ENCODE results near the gene ZNF771.
"Not testable (repeated sequence)": the region's sequence is repeated elsewhere in the genome, so short reads cannot be mapped to it uniquely, and the experiment has no call there.

Gene ZNF771

DNA sequence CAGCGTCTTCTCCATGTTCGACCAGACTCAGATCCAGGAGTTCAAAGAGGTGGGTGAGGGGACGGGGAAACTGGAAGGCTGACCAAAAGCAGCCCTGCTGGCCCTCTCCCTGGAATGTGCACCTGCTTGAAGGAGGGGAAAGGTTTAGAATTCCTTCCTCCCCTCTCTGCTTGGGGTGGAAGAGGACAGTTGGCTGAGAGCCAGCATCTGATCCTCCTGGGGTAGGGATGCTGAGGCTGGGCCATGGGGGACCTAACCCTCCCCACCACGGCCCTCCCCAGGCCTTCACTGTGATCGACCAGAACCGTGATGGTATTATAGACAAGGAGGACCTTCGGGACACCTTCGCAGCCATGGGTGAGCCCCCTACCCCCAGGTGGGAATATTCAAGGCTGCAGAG, 31.5 kb upstream of the ZNF771 start:
- DNase-seq, result no peak

DNA sequence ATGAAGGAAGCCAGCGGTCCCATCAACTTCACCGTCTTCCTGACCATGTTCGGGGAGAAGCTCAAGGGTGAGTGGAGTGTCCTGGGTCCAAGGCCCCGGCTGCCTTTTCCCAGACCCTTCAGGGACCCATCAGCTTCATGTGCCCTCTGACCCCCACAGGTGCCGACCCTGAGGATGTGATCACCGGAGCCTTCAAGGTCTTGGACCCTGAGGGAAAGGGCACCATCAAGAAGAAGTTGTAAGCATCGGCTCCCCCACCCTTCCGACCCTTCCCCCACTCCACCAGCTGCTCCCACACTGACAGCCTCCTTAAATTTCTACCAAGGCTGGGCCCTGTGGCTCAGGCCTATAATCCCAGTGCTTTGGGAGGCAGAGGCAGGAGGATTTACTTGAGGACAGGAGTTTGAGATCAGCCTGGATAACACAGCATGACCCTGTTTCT, 30.9 kb upstream of the ZNF771 start:
- no peak for DNase-seq

DNA sequence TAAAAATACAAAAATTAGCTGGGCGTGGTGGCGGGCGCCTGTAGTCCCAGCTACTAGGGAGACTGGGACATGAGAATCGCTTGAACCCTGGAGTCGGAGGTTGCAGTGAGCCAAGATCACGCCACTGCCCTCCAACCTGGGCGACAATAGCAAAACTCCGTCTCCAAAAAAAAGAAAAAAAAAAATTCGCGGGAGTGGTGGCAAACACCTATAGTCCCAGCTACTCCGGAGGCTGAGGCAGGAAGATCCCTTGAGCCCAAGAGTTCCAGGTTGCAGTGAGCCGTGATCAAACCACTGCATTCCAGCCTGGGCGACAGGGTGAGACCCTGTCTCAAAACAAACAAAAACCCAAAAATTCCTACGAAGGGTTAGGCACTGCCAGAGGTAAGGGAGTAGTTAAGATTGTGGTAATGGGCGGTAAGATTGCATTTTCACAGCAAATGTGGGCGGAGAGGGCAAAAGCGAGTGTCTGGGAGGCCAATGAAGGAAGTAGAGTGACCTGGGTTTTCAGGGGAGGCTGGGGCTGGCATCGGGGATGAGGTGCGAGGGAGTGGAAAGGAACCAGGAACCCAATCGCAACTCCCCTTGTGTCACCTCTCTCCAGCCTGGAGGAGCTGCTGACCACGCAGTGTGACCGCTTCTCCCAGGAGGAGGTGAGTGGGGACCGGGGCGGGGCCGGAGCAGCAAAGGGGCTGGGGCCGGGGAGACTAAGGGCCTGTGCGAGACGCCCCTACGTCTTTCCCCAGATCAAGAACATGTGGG, 30.2 kb upstream of the ZNF771 start:
- DNase-seq, result peak in 3 of 58 donors; percentile 68 to 86 (median 85)

DNA sequence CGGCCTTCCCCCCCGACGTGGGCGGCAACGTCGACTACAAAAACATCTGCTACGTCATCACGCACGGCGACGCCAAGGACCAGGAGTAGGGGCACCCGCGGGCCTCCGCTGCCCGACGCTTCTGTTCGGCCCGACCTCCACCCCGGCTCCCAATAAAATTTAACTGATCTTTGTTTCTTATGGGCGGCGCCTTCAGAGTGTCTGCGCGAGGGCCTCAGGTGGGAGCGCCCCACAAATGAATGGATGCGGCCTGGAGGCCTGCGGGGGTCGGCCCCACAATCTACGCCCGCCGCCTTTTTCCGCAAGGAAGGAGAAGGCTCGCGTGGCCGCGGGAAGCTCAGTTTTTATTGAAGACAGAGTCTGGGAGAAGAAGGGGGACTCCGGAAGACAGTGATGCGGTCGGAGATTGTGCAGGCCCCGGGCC, 29.6 kb upstream of the ZNF771 start:
- DNase-seq, result peak in 53 of 58 donors; percentile 54 to 95 (median 86)

DNA sequence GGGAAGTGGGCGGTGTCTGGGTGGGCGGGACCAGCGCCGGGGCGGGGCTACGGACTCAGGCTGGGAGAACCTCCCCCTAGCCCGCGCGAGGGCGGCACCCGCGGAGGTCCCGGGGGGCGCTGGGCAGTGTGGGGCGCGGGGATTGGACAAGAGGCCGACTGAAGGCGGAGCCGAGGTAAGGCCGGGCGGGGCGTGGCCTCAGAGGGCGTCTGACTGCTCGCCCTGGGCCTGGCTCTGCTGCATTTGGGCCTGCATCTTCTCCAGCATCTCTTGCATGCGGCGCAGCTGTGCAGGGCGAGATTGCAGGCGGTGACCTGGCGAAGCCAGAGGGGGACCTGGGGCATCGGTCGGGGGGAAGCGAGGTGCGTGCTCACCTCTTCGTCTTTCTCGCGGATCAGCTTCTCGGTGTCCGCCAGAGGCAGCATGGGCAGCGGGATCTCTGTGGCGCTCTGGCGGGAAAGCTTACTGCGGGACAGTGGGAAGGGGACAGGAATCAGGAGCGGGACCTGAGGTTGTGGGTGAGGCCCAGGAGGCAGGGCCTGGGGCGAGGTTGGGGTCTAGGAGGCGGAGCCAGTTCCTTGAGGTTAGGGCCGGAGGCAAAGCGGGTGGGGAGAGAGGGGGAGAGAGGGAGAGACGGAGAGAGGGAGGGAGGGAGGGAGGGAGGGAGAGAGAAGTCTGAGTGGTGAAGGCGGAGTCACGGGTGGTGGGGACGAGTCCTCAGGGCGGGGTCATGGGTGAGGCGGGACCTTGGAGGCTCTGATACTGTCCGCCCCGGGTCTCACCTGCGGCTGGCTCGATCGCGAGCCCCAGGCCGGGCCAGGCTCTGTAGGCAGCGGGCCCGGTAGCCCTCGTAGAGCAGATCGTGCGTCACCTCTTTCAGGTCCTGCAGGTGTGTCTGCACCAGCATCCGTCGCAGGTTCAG, 28.9 kb upstream of the ZNF771 start:
- peak in 57 of 58 donors; percentile 84 to 100 (median 99) for DNase-seq

DNA sequence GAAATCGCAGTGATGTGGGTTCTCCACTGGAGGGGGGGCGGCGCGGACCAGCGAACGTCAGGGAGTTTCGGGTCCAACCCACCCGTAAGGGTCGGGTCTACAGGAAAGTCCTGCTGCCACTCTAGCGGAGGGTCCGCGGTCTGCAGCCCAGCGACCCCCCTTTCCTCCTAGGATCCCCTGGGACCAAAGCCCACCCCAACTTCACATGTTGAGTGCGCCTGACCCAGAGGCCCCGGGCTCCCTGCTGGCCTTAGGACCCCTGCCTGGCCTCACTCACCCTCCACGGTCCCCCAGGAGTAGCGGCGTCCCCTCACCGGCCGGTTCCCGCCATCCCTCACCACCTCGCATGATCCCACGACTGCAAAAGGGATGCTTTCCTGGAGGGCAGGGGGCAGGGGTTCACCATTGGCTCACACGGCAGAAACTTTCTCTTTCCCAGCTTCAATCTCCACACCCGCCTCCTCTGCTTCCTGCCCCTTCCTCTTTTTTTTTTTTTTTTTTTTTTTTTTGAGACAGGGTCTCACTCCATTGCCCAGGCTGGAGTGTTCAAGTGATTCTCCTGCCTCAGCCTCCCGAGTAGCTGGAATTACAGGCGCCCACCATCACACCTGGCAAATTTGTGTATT, 28.1 kb upstream of the ZNF771 start:
- no peak for DNase-seq

DNA sequence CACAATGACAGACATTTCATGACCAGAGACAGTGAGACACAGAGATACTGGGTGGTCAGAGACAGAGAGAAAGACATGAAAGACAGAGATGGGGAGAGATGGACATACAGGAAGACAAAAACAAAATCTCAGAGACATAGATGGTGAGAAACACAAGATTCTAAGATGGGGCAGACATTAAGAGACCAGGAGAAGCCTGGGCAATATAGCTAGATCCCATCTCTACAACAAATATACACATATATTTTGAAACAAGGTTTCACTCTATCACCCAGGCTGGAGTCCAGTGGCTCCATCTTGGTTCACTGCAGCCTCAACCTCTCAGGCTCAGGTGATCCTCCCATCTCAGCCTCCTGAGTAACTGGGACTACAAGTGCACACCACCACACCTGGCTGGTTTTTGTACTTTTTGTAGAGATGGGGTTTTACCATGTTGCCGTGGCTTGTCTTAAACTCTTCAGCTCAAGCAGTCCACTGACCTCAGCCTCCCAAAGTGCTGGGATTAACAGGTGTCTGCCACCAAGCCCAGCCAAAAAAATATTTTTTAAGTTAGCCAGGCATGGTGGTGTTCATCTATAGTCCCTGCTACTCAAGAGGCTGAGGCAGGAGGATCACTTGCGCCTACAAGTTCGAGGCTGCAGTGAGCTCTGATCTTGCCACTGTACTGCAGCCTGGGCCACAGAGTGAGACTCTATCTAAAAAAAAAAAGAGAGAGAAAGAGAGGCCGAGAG, 27.2 kb upstream of the ZNF771 start:
- DNase-seq, result no peak

DNA sequence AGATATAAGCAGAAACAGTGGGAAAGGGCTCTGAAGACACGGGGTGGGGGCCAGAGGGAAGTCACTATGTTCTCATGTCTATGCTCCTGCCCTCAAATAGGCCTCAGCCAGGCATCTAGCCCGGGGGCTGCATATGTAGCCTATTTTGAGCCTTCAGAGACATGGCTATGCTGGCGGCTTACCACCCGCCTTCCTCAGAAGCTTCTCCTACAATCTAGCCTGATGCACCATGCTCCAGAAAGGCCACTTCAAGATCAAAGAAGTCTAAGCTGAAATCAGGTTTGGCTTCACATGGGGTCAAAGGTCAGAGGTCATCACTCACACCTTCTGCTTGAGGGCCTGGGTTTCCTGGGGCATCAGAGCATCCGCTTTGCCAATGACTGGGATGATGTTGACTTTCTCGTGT, 26.6 kb upstream of the ZNF771 start:
- no peak for DNase-seq

DNA sequence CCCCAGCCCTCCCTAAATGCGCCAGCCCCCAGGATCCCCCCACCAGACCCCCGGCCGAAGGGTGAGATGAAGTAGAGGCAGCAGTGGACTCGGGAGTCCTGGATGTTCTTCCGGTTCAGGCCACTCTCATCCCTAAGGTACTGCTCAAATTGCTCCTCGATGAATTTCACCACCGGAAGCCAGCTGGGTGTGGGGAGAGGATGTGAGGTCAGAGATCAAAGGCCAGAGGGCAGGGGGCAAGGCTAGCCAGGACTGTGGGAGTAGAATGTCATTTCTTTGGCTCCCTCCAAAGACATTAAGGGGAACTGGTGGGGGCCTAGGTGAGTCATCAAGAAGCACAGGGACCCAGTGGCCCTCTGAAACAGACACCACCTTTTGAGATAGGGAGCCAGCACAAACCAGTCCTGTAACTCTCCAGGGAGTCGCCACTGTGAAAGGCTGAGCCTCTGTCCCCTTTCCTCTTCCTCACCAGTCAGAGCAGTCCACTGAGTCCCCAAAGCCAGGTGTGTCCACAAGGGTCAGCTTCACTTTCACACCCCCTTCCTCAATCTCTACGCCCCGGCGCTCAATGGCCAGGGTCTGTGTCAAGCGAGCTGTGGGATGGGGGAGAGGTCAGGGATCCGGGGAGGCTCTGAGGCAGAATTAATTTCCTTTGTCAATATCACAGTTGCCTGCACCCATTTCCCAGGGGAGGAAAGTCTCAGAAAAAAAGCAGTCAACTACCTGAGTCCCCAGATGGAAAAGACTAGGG, 25.9 kb upstream of the ZNF771 start:
- no peak for DNase-seq

DNA sequence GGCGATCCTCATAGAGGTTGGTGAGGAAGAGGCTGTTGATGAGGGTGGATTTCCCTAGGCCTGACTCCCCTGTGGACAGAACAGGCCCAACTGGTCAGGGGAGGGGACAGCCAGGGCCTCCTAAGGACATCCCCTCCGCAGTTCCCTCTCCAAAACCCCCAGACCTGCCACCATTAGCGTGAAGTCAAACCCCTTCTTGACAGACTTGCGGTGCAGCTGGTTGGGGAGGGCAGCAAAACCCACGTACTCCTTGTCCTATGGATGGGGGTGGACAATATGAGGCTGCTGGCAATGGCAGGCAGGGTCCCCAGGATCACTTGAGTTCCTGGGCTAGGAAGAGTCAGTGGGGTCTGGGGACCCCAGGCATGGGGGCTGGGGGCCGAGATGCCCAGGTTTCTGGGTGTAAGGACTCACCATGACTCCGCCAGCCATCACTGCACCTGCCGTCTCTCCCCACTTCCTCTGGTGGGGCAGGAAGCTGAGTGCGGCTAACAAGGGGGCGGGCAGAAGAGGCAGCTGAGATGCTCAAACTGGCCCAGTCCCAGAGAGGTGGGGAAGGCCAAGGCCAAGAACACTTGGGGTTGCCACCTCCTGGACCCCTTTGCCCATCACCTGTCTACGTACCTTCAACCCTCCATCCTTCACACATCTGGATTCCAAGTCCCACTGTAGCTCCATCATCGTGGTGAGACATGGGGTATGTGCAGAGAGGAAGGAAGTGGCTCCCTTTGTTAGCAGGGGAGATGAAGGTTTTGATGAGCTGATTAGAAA, 25.1 kb upstream of the ZNF771 start, which contains the start of gene SEPTIN1:
TSS of gene SEPTIN1 (minus strand) at position 451 of the 771 bp plus-strand sequence. CDS start at position 432, 19 bp downstream.
- DNase-seq, result no peak

DNA sequence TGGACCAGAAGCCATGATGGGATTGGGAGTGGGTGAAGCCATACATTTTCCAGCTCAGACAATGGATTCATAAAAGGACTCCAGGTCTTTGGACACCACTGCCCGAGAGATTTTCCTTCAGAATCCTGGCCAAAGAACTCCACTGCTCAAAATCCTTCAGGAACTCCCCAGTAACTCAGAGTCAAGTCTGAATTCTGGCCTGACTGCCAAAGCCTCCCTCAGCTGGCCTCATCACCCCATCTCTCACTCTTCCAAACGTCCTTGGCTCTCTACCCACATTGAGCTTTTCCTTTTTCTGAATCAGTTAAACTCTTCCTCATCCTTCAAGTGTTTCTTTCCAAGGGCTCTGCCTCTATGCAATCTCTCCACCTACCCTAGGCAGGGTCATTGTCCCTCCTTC, 23.9 kb upstream of the ZNF771 start:
- no peak for DNase-seq

DNA sequence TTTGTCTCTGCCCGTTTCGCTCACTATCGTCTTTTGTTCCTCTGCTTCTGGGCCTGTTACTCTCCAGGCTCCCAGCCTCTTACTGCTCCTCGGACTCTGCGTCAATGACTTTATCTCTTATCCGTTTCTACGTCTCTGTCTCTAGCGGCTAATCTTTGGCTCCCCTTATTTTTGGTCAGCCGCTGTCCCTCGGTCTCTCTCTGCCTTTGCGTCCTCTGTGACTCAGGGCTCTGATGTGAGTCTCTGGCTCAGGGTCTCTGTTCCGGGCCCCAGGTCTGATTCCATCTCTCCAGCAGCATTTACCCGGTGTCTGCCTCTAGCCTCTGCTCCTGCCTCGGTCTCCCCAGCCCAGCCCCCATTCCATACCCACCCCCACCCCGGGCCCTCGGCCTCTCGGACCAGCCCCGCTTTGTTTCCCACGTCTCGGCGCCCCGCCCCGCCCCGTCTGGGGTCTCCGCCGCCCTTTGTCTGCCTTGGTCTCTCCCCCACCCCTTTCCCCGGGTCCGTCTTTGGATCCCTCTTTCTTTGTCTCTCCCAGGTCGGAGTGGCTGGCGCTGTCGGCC, 12.7 kb upstream of the ZNF771 start:
- peak in 2 of 58 donors; percentile 53 to 62 for DNase-seq

DNA sequence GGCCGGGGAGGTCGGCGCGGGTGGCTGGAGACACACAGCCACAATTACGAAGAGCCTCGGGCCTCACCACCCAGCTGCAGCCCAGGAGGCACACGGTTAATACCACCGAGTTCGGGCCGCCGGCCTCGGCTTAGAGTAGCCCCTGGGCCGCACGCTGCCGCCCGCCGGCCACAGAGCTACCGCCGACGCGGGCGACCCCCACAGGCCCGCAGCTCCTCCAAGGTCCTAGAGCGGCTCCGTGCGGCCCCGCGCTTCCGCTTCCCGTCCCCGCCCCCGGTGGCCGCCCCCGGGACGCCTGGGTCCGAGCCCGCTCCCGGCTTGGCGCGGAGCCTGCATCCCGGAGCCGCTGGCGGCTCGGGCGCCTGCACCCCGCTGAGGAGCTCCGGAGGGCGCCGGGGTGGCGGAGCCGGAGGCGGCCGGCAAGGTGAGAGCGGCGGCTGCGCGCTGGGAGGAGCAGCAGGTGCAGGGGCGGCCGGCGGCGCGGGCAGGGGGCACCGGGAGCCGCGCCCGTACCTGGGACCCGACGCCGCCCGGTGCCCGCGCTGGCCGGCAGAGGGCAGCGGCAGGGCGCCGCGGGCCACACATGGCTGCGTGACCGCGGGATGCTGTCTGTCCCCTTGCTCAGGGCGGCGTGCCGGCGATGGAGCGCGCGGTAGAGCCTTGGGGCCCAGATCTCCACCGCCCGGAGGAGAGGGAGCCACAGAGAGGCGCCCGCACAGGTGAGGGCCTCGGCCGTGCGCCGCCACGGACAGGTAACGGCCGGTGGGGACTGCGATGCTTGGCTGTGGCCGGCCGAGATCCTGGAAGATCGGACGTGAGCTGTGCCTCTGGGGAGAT, 12.0 kb upstream of the ZNF771 start, which contains the start of gene ZNF48:
TSS of gene ZNF48 (plus strand) at position 266 of the 837 bp plus-strand sequence. CDS start at position 641, 375 bp downstream.
- DNase-seq, result peak in 57 of 58 donors; percentile 32 to 95 (median 83)

DNA sequence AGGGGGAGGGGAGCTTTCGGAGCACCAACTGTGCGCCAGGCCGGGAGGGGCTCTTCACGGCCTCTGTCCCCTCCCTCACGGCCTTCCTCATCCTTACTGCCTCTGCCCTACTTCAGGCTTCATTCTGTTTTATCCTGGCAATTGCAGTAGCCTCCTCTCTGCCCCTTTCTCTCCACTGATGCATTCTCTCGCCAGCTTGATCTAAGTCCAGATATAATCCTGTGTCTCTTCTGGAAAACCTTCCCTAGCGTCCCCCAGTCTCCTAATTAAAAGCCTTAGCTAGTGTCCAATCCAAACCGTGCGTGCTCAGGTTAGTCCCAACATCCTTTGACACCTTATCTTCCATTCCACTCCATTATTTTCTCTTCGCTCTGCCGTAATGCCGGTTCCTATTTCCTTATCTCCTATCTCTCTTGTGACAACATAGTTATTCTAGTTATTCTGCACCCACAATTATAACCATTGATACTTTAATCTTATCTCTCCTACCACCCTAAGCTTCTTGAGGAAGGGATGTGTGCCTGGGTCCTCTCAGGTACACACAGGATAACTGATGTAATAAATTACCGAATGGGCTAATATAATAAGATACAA, 11.3 kb upstream of the ZNF771 start:
- DNase-seq, result peak in 3 of 58 donors; percentile 9 to 37 (median 34)

DNA sequence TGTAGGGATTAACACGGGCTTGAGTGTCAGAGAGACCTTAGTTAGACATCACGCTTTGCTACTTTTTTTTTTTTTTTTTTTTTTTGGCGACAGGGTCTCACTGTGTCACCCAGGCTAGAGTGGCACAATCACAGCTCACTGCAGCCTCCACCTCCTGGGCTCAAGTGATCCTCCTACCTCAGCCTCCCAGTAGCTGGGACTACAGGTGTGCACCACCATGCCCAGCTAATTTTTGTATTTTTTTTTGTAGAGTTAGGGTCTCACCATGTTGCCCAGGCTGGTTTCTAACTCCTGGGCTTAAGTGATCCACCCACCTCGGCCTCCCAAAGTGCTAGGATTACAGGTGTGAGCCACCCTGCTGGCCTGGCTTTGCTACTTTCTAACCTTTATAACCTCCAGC, 10.8 kb upstream of the ZNF771 start:
- DNase-seq, result not testable (repeated sequence)

DNA sequence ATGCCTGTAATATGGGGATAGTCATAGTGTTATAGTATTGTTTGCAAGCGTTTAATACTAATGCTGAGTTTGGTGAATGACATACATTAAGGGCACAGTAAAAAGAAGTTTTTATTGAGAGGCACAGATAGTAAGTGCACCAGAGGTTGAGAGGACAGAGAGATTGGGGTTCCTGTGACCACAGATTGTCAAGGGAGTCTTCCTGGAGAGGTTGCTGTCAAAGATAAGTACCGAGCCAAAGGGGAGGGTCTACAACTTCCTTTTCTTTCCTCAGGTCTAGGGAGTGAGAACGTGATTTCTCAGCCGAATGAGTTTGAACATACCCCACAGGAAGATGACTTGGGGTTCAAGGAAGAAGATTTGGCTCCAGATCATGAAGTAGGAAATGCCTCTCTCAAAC, 10.3 kb upstream of the ZNF771 start:
- DNase-seq, result no peak
